Measurements from ENCODE around the gene SLC16A9.
A peak's percentile ranks its signal among the peaks of the same experiment; 100 is the strongest.

Gene SLC16A9

DNA sequence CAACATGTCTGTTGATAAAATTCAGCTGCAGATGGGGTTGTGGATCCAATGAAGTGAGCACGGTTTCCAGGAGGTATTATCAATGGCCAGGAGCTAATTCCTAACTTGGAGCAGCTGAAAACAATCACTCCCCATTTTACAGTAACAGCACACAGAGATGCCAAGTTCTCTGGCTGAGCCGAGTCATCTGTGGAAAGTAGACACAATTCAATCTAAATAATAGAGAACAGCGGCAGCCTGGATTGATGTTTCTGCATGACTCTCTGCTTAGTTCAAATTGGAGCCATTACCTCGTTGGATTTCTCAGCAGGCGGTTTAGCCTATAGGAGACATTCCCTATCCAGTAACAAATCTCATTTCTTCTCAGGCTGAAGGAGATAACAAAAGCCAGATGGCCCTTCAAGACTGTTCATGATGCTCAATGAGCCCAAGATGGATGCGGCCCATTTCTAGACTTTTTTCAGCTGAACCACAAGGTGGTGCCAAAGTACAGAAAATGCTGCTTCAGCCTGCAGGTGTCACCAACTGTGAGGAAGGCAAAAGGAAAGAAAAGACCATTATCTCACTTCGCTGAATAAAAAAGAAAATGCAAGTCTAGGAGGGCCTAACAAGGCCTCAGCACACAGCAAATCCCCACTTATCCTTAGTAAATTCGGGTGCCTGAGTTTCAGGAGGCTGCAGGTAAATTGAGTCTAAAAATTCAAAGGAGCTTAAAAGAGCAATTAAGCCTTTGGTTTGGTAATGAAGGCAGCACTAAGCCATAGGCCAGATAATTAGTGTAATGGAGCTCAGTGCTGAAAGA is 83.7 kb downstream of the SLC16A9 start:
- peak; percentile 79 for DNase-seq

DNA sequence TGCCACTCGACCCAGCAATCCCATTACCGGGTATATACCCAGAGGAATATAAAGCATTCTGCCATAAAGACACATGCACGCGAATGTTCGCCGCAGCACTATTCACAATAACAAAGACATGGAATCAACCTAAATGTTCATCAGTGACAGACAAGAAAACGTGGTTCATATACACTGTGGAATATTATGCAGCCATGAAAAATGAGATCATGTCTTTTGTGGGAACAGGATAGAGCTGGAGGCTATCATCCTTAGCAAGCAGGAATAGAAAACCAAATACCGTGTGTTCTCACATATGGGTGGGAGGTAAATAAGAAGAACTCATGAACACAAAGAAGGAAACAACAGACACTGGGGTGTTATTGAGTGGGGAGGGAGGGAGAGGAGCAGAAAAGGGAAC is 84.7 kb downstream of the SLC16A9 start:
- no peak for DNase-seq

DNA sequence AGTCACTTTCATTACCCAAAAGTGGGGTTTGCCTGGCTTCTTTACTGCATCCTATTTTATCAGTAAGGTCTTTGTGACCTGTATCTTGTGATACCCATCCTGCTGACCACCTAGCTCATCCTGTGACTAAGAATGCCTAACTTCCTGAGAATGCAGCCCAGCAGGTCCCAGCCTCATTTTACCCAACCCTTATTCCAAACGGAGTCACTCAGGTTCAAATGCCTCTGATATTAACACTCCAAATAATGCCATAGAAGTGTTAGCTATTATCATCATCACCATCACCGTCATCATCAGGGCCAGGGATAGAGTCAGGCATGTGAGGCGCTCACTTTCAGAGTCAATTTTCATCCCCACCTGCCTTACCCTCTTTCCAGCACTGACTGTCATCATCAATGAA is 85.5 kb downstream of the SLC16A9 start:
- no peak for DNase-seq

DNA sequence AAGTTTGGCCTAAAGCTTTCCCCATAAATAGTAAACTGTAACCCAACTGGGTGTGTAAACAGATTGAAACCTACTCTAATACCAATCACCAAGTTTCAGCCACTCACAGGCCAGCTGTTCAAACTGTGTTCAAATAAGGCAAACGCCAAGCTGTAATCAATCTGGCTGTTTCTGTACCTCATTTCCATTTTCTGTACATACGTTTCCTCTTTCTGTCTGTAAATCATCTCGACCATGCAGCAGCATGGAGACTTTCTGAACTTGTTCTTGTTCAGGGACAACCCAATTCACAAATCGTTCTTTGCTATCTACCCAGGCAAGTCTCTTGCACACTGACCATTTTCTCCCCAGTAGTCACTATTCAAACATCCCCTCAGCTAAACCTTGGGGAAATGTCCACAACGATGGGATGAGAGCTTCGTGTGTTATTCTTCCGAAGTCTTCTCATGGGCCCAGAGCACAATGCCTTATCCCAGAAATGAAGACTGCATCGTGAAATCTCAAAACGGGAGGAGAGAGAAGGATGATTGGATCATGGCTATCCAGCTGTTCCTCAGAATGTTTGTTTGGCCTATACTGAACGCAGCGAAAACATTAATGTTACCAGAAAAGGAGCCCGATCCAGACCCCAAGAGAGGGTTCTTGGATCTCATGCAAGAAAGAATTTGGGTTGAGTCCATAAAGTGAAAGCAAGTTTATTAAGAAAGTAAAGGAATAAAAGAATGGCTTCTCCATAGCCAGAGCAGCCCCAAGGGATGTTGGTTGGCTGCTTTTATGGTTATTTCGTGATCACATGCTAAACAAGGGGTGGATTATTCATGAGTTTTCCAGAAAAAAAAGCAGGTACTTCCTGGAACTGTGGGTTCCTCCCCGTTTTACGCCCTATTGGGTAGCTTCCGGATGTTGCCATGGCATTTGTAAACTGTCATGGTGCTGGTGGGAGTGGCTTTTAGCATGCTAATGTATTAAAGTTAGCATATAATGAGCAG is 86.2 kb downstream of the SLC16A9 start:
- DNase-seq, result no peak

DNA sequence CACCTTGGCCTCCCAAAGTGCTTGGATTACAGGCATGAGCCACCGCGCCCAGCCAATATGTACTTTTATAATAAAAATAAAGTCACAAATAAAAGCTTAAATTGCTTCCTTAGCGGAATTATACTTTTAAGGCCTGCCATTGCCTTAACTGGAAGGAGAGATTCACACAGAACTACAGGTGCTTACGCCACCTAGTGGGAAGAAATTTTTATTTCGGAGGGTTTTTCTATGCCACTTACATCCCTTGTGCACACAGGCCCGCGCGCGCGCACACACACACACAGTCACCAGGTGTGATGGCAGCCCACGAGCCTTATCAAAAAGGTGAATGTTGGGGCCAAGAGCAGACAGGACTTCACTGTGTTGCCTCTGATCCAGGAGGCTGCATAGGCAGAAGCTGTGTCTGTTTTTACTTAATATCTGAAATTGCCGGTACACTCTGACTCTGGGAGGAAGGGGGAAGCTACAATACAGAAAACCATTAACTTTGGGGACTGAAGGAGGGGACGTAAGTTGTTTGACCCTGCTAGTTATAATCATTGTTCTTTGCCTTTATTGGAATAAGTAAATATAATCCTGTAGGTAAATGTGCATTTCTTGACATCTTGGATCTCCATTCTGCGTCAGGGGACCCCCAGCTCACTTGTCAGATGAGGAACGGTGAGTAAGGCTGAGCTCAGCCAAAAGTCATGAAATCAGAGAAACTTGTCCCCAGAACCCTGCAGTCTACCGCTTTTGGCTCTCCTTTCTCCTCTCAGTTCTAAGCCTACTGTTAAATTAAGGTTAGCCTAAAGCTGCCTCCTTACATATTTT is 87.1 kb downstream of the SLC16A9 start:
- peak; percentile 62 for DNase-seq

DNA sequence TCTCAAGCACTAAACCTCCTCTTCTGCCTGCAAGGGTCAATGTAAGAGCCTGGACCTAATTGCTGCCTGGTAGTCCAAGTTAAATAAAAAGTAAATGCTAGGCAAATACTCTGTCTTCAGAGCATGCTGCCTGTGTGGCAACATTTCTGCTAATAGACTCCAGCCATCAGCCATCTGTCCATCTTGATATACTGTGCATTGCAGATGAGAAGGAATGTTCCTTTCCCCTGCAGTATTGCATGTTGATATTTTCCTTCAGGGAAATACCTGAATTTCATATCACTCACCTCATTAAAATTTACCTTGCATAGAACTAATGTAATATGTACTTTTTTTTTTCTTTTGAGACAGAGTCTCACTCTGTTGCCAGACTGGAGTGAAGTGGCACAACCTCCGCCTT is 87.9 kb downstream of the SLC16A9 start:
- no peak for DNase-seq

DNA sequence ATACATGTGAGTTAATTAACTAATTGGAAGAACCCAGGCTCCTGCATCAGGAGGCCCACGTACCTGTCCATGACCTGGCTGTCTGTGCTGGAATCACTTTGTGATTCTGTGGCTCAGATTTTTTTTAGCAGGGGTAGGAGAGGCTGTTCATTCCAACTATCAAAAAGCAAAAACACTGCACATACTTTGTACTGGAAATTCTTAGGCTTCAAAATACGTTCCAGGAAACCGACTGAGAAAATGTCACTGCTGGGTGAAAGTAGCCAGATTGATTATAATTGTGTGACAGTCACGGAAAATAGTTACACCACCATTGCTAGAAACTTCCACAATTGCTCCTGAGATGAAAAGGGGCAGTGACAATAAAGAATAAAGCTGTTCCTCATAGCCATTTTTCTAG is 91.0 kb downstream of the SLC16A9 start:
- DNase-seq, result no peak

DNA sequence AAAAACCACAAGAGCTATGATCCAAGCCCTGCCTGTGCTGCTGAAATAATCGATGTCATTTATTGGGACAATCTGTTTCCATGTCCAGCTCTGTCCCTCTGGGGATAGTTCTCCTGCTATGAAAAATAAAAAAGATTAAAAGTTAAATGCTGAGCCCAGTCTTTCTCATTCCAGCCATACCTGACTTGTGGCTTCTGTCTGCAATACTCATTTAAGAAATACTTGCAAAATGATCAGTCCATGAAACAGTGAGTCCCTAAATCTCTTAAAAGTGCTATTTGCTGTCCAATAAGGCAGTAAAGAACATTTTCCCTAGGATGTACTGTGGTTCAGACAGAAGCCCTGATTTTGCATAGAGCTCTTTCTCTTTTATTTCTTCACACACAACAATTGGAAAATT is 91.7 kb downstream of the SLC16A9 start:
- DNase-seq, result no peak

DNA sequence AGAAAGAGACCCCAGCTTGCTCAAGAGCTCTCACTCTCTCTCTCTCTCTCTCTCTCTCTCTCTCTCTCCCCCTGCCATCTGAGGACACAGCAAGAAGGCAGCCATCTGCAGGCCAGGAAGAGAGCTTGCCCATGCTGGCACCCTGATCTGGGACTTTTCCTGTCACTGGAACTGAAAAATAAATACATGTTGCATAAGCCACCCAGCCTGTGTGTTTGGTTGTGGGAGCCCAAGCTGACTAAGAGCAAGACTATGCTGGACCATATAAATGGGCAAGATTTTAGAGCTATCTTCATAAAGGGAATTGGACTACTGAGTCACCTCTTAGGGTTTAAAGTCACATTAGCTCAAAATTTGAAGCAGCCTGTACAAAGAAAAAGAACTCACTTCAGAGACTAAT is 98.6 kb downstream of the SLC16A9 start:
- peak; percentile 15 for DNase-seq

DNA sequence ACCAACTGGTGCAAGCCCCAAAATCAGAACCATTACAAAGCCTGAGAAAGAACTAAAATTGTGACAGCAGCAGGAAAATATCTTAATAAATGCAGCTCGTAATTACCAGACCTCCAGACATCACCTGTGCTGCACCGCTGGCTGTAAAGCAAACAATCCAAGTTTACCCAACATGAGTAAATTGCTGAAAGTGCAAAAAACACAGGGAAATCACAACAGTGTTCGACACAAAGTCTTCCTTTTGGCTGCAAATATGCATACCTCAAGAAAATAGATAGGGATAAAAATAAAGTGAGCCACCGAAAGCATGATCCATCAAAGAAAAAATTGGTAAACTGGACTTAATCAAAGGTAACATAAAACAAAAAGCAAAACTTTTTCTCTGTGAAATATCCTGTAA is 101.7 kb downstream of the SLC16A9 start:
- no peak for DNase-seq

DNA sequence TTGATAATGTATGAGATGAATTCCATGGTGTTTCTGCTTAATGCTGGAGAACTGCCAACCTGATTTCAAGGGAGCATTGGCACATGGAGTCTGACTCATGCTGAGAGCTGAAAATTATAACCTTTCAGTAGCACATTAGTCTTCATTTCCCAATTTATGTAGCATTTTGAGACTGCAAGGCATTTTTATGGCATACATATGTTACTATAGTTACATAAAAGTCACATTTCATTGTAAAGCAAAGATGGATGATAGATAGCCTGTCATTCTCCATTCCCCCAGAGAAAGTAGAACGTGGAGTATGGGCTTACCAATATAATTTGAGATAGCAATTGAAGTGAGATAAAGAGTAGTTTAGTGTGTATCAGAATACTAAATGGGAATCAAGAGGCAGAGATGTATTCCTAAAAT is 103.1 kb downstream of the SLC16A9 start:
- no peak for DNase-seq

DNA sequence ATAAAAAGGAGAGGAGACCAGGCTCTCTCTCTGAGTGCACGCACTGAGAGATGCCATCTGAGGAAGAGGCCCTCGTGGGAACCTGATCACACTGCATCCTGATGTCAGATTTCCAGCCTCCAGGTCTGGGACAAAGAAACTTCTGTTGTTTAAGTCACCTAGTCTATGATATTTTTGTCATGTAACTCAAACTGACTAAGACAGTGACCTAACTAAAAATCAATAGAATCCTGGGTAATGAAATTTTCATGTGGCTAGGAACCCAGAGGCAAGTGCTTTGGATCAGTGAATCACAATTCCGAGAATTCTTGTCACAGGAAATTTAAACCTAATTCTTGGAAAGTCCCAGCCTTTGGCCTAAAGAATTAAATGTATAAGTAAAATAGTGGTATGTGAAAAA is 107.7 kb downstream of the SLC16A9 start:
- no peak for DNase-seq

Data from activated CD4-positive, alpha-beta T cell treated with anti-CD3 and anti-CD28 coated beads, Interleukin-2, Interleukin-6, amounts not matched to agents 100 ng/mL and 50 ng/mL, durations not matched to agents 16 hours and 8 hours (primary cell).